ENCODE results near the gene FHIT. TPM values are rescaled to one million over a fixed set of nuclear protein-coding genes. Genes with fewer than 3 reads are reported as not detected.

Gene FHIT
- total RNA-seq, 1 donor from 2014 or later = 5.7 TPM

GRCh38 chr3:60574046-60574769 is 677.0 kb downstream of the FHIT start:
- Mint-ChIP-seq H3K4me3 (no peak overlapping the region), H3K36me3 (no peaks in the 10 kb centered on the region), H3K9me3 (no peaks in the 10 kb centered on the region), H3K27ac (no peak overlapping the region), H3K27me3 (ENCODE audit: insufficient read depth, low read depth) (peaks cover 4% of the 10 kb centered on the region), H3K4me1 (peaks cover 25% of the 10 kb centered on the region)
- H3K4me1 ChIP-seq = peaks cover 39% of the 10 kb centered on the region
- H3K79me2 ChIP-seq (ENCODE audit: low read depth) = no peaks in the 10 kb centered on the region
- peak overlapping the region; percentile 7 for H3K27ac ChIP-seq
- no peaks in the 10 kb centered on the region for H4K20me1 ChIP-seq (ENCODE audit: low read depth)
- peak; percentile 71 for DNase-seq (ENCODE audit: low spot score)
- peaks cover 32% of the 10 kb centered on the region for H3F3A ChIP-seq (ENCODE audit: low read depth)
- no peak overlapping the region for H2AFZ ChIP-seq (replicated peaks)
- H3K9me3 ChIP-seq (ENCODE audit: low read depth) = no peaks in the 10 kb centered on the region
- H3K4me3 ChIP-seq = no peak overlapping the region
- H3K36me3 ChIP-seq = no peaks in the 10 kb centered on the region
- TF ChIP-seq EZH2 (IDR thresholded peaks at IDR 0.05) (no peak), EZH2phosphoT487 (IDR thresholded peaks at IDR 0.05) (no peak), CTCF (IDR thresholded peaks at IDR 0.05) (no peak)
- no peaks in the 10 kb centered on the region for H3K27me3 ChIP-seq
- peak overlapping the region; percentile 2 for H3K4me2 ChIP-seq
- H3K9ac ChIP-seq = no peak overlapping the region

GRCh38 chr3:60573494-60573893 is 677.8 kb downstream of the FHIT start:
- no peaks in the 10 kb centered on the region for H3K36me3 ChIP-seq
- TF ChIP-seq EZH2 (IDR thresholded peaks at IDR 0.05) = no peak
- no peak overlapping the region for H3K27ac ChIP-seq
- H3K27ac Mint-ChIP-seq = no peak overlapping the region
- peaks cover 4% of the 10 kb centered on the region for H3K27me3 Mint-ChIP-seq (ENCODE audit: insufficient read depth, low read depth)
- H3K4me3 Mint-ChIP-seq = no peak overlapping the region
- H3K79me2 ChIP-seq (ENCODE audit: low read depth) = no peaks in the 10 kb centered on the region
- peaks cover 32% of the 10 kb centered on the region for H3F3A ChIP-seq (ENCODE audit: low read depth)
- H2AFZ ChIP-seq (replicated peaks) = no peak overlapping the region
- no peaks in the 10 kb centered on the region for H3K9me3 Mint-ChIP-seq
- no peaks in the 10 kb centered on the region for H3K36me3 Mint-ChIP-seq
- no peaks in the 10 kb centered on the region for H3K27me3 ChIP-seq
- no peak overlapping the region for H3K4me3 ChIP-seq
- H3K9ac ChIP-seq = no peak overlapping the region
- no peaks in the 10 kb centered on the region for H4K20me1 ChIP-seq (ENCODE audit: low read depth)
- H3K4me1 ChIP-seq = peaks cover 39% of the 10 kb centered on the region
- H3K9me3 ChIP-seq (ENCODE audit: low read depth) = no peaks in the 10 kb centered on the region
- peak; percentile 24 for DNase-seq (ENCODE audit: low spot score)
- H3K4me1 Mint-ChIP-seq = peaks cover 25% of the 10 kb centered on the region
- H3K4me2 ChIP-seq = peak overlapping the region; percentile 2

GRCh38 chr3:60571511-60571910 is 679.7 kb downstream of the FHIT start:
- TF ChIP-seq EZH2phosphoT487 (IDR thresholded peaks at IDR 0.05) = no peak
- no peak for TF ChIP-seq CTCF (IDR thresholded peaks at IDR 0.05)
- no peak for TF ChIP-seq EZH2 (IDR thresholded peaks at IDR 0.05)
- H3K27me3 ChIP-seq = no peaks in the 10 kb centered on the region
- H3K27ac Mint-ChIP-seq = no peak overlapping the region
- H3K4me2 ChIP-seq = peak overlapping the region; percentile 38
- H3K4me3 ChIP-seq = no peak overlapping the region
- no peak overlapping the region for H3K9ac ChIP-seq
- H3K27me3 Mint-ChIP-seq (ENCODE audit: insufficient read depth, low read depth) = peaks cover 4% of the 10 kb centered on the region
- no peak overlapping the region for H3K27ac ChIP-seq
- no peaks in the 10 kb centered on the region for H3K9me3 ChIP-seq (ENCODE audit: low read depth)
- no peaks in the 10 kb centered on the region for H3K36me3 ChIP-seq
- peaks cover 25% of the 10 kb centered on the region for H3K4me1 Mint-ChIP-seq
- no peak overlapping the region for H2AFZ ChIP-seq (replicated peaks)
- no peaks in the 10 kb centered on the region for H3K36me3 Mint-ChIP-seq
- no peaks in the 10 kb centered on the region for H4K20me1 ChIP-seq (ENCODE audit: low read depth)
- no peaks in the 10 kb centered on the region for H3K79me2 ChIP-seq (ENCODE audit: low read depth)
- peaks cover 32% of the 10 kb centered on the region for H3F3A ChIP-seq (ENCODE audit: low read depth)
- DNase-seq (ENCODE audit: low spot score) = no peak
- no peaks in the 10 kb centered on the region for H3K9me3 Mint-ChIP-seq
- H3K4me3 Mint-ChIP-seq = no peak overlapping the region
- H3K4me1 ChIP-seq = peaks cover 39% of the 10 kb centered on the region

GRCh38 chr3:60557122-60557521 is 694.1 kb downstream of the FHIT start:
- TF ChIP-seq EZH2phosphoT487 (IDR thresholded peaks at IDR 0.05) (no peak), CTCF (IDR thresholded peaks at IDR 0.05) (no peak), EZH2 (IDR thresholded peaks at IDR 0.05) (no peak)
- H4K20me1 ChIP-seq (ENCODE audit: low read depth) = no peaks in the 10 kb centered on the region
- H3K36me3 ChIP-seq = no peaks in the 10 kb centered on the region
- H3K9me3 ChIP-seq (ENCODE audit: low read depth) = no peaks in the 10 kb centered on the region
- peaks cover 33% of the 10 kb centered on the region for H3F3A ChIP-seq (ENCODE audit: low read depth)
- no peak overlapping the region for H3K27ac ChIP-seq
- H2AFZ ChIP-seq (replicated peaks) = no peak overlapping the region
- peaks cover 53% of the 10 kb centered on the region for H3K4me1 ChIP-seq
- H3K4me3 ChIP-seq = no peak overlapping the region
- Mint-ChIP-seq H3K27ac (no peak overlapping the region), H3K27me3 (ENCODE audit: insufficient read depth, low read depth) (no peaks in the 10 kb centered on the region), H3K36me3 (no peaks in the 10 kb centered on the region), H3K4me3 (no peak overlapping the region), H3K9me3 (no peaks in the 10 kb centered on the region), H3K4me1 (peaks cover 33% of the 10 kb centered on the region)
- DNase-seq (ENCODE audit: low spot score) = no peak
- no peaks in the 10 kb centered on the region for H3K27me3 ChIP-seq
- no peak overlapping the region for H3K9ac ChIP-seq
- no peak overlapping the region for H3K4me2 ChIP-seq
- H3K79me2 ChIP-seq (ENCODE audit: low read depth) = no peaks in the 10 kb centered on the region

Measured in neural progenitor cell (in vitro differentiated cells).